Measurements from ENCODE around the gene IFT57.

IFT57 gene

GRCh38 chr3:108234387-108234957, 12.2 kb upstream of the IFT57 start:
- no peak overlapping the region for H3K27ac ChIP-seq (ENCODE audit: low read depth, low read length)
- H3K4me3 ChIP-seq (ENCODE audit: insufficient read depth, low read length, poor library complexity, severe bottlenecking): no peak overlapping the region
- TF ChIP-seq CTCF (IDR thresholded peaks at IDR 0.05; ENCODE audit: insufficient read depth, low read length, poor library complexity, severe bottlenecking) (no peak), EZH2phosphoT487 (conservative IDR thresholded peaks at IDR 0.05; ENCODE audit: low read length) (no peak)
- no peak overlapping the region for H3K9ac ChIP-seq (ENCODE audit: low read length)
- no peaks in the 10 kb centered on the region for H3F3A ChIP-seq (ENCODE audit: insufficient read depth)
- H3K79me2 ChIP-seq (ENCODE audit: insufficient read depth, low read length): no peaks in the 10 kb centered on the region
- no peaks in the 10 kb centered on the region for H3K27me3 ChIP-seq (ENCODE audit: low read length)
- no peak overlapping the region for H2AFZ ChIP-seq (ENCODE audit: low read depth, low read length, severe bottlenecking)
- no peaks in the 10 kb centered on the region for H3K9me3 ChIP-seq (ENCODE audit: insufficient read depth, low read length)
- H4K20me1 ChIP-seq (ENCODE audit: low read depth, low read length): no peaks in the 10 kb centered on the region
- H3K4me2 ChIP-seq (ENCODE audit: low read depth, low read length, poor library complexity, severe bottlenecking): no peak overlapping the region
- no peaks in the 10 kb centered on the region for H3K36me3 ChIP-seq (ENCODE audit: low read length)
- H3K9me2 ChIP-seq (replicated peaks; ENCODE audit: insufficient read depth, low read length): no peaks in the 10 kb centered on the region

GRCh38 chr3:108228286-108228685, 6.1 kb upstream of the IFT57 start:
- no peaks in the 10 kb centered on the region for H3K9me3 ChIP-seq (ENCODE audit: insufficient read depth, low read length)

GRCh38 chr3:108227131-108227530, 4.9 kb upstream of the IFT57 start:
- H4K20me1 ChIP-seq (ENCODE audit: low read depth, low read length): no peaks in the 10 kb centered on the region
- H3K27me3 ChIP-seq (ENCODE audit: low read length): no peaks in the 10 kb centered on the region
- H3K79me2 ChIP-seq (ENCODE audit: insufficient read depth, low read length): no peaks in the 10 kb centered on the region
- H3F3A ChIP-seq (ENCODE audit: insufficient read depth): no peaks in the 10 kb centered on the region; the same call in 1 of the 2 replicates
- no peak overlapping the region for H3K4me3 ChIP-seq (ENCODE audit: insufficient read depth, low read length, poor library complexity, severe bottlenecking)
- H2AFZ ChIP-seq (ENCODE audit: low read depth, low read length, severe bottlenecking): no peak overlapping the region
- no peaks in the 10 kb centered on the region for H3K9me2 ChIP-seq (replicated peaks; ENCODE audit: insufficient read depth, low read length)
- H3K9me3 ChIP-seq (ENCODE audit: insufficient read depth, low read length): no peaks in the 10 kb centered on the region
- no peaks in the 10 kb centered on the region for H3K36me3 ChIP-seq (ENCODE audit: low read length)
- no peak overlapping the region for H3K9ac ChIP-seq (ENCODE audit: low read length)
- H3K4me2 ChIP-seq (ENCODE audit: low read depth, low read length, poor library complexity, severe bottlenecking): no peak overlapping the region
- TF ChIP-seq EZH2phosphoT487 (conservative IDR thresholded peaks at IDR 0.05; ENCODE audit: low read length): no peak
- no peak for TF ChIP-seq CTCF (IDR thresholded peaks at IDR 0.05; ENCODE audit: insufficient read depth, low read length, poor library complexity, severe bottlenecking)
- H3K27ac ChIP-seq (ENCODE audit: low read depth, low read length): no peak overlapping the region

More at GRCh38 chr3:108228286-108228685, 6.1 kb upstream of the IFT57 start:
- Histone ChIP-seq H3K9me2 (replicated peaks; ENCODE audit: insufficient read depth, low read length) (no peaks in the 10 kb centered on the region), H3K4me2 (ENCODE audit: low read depth, low read length, poor library complexity, severe bottlenecking) (no peak overlapping the region), H3K79me2 (ENCODE audit: insufficient read depth, low read length) (no peaks in the 10 kb centered on the region), H3K4me3 (ENCODE audit: insufficient read depth, low read length, poor library complexity, severe bottlenecking) (no peak overlapping the region), H2AFZ (ENCODE audit: low read depth, low read length, severe bottlenecking) (no peak overlapping the region), H4K20me1 (ENCODE audit: low read depth, low read length) (no peaks in the 10 kb centered on the region), H3K9ac (ENCODE audit: low read length) (no peak overlapping the region), H3F3A (ENCODE audit: insufficient read depth) (no peaks in the 10 kb centered on the region), H3K27ac (ENCODE audit: low read depth, low read length) (no peak overlapping the region), H3K27me3 (ENCODE audit: low read length) (no peaks in the 10 kb centered on the region), H3K36me3 (ENCODE audit: low read length) (no peaks in the 10 kb centered on the region)
- TF ChIP-seq EZH2phosphoT487 (conservative IDR thresholded peaks at IDR 0.05; ENCODE audit: low read length) (no peak), CTCF (IDR thresholded peaks at IDR 0.05; ENCODE audit: insufficient read depth, low read length, poor library complexity, severe bottlenecking) (no peak)

Measured in SU-DHL-6 (cell line).